Breast epithelium (tissue), 3 donors: ENCODE data around the gene AK9.

Experiments
- POLR2A ChIP-seq: fragments of 450-650 bp; IDR thresholded peaks from one replicate; pipeline ENCODE4 v1.6.1; 2016; ENCODE audit warnings: antibody characterized with exemption, mild to moderate bottlenecking, moderate library complexity
- POLR2AphosphoS5 ChIP-seq, 3 donors: sonication (generic); formaldehyde crosslinking; IDR thresholded peaks; one replicate each; pipeline ENCODE4 v1.6.1; 2017; ENCODE audit warnings: antibody characterized with exemption in 3 of 3
- TF ChIP-seq, protein P1 (sequence below), 3 donors: fragments of 450-650 bp; IDR thresholded peaks; one replicate each; pipeline ENCODE4 v1.5.1; 2016 to 2017; ENCODE audit warnings: antibody characterized with exemption in 3 of 3, mild to moderate bottlenecking in 3 of 3, moderate library complexity in 3 of 3

DNA sequence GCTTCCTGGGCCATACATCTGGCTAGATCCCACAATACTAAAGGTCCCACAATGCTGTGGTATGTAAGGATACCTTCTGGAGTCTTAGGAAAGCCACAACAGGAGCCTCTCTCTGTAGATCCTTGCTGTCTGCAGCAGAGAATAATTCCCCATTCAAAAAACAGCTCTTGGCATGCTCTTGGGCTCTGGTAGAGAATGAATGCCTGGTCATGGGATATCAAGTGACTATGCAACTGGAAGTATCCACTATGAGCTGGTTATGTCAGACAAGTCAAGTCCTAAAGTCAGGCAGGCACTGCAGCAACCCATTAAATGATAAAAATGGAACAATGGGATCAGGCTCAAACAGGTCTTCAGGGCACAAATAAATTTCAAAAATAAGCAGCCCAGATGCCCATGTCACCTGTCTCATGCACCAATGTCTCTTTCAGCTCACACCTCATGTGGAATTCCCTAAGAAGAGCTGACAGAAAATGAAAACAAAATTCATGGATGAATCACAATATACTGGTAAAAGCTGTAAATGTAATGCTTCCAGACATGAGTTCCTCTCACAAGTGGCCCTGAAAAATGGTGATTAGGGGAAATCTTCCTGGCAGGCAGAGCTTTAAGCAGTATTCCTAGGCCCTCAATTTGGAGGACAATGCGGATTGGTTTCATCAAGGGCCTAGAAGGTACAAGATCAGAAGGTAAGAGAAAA, 4.3 kb downstream of the AK9 start:
- TF ChIP-seq, protein P1, sequence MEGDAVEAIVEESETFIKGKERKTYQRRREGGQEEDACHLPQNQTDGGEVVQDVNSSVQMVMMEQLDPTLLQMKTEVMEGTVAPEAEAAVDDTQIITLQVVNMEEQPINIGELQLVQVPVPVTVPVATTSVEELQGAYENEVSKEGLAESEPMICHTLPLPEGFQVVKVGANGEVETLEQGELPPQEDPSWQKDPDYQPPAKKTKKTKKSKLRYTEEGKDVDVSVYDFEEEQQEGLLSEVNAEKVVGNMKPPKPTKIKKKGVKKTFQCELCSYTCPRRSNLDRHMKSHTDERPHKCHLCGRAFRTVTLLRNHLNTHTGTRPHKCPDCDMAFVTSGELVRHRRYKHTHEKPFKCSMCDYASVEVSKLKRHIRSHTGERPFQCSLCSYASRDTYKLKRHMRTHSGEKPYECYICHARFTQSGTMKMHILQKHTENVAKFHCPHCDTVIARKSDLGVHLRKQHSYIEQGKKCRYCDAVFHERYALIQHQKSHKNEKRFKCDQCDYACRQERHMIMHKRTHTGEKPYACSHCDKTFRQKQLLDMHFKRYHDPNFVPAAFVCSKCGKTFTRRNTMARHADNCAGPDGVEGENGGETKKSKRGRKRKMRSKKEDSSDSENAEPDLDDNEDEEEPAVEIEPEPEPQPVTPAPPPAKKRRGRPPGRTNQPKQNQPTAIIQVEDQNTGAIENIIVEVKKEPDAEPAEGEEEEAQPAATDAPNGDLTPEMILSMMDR (IDR thresholded peaks at IDR 0.05): no peak
- no peak for TF ChIP-seq POLR2A
- no peak for TF ChIP-seq POLR2AphosphoS5 (IDR thresholded peaks at IDR 0.05)
